GM06990 (cell line): ENCODE measurements around the gene MRC1.
A peak's percentile ranks its signal among the peaks of the same experiment; 100 is the strongest.

Experiments used
- DNase-seq: peaks from one replicate; pipeline ENCODE4 v3.0.0-alpha.2; 2011; ENCODE audit not compliant: insufficient read length; ENCODE audit errors: extremely low read depth
- H3K27me3 ChIP-seq: replicated peaks from 2 replicates; pipeline ENCODE4 v1.6.0; 2011; ENCODE audit warnings: low read length; ENCODE audit not compliant: control insufficient read depth, insufficient read depth
- H3K36me3 ChIP-seq: 2 replicates; pipeline ENCODE4 v1.5.1; 2011; ENCODE audit warnings: low read length; ENCODE audit not compliant: control insufficient read depth, insufficient read depth
- H3K4me3 ChIP-seq: replicated peaks from 2 replicates; pipeline ENCODE4 v1.5.1; 2011; ENCODE audit warnings: low read depth, mild to moderate bottlenecking, control low read depth, low read length
- CTCF ChIP-seq: IDR thresholded peaks from 2 replicates; pipeline ENCODE4 v1.5.1; 2011; ENCODE audit warnings: low read length, control low read depth, mild to moderate bottlenecking, inconsistent platforms; ENCODE audit not compliant: insufficient read depth, poor library complexity, severe bottlenecking

MRC1 gene

GRCh38 chr10:17905491-17905890, 96.3 kb downstream of the MRC1 start:
- DNase-seq = no peak
- Histone ChIP-seq H3K4me3 (no peak overlapping the region), H3K36me3 (no peaks in the 10 kb centered on the region), H3K27me3 (no peaks in the 10 kb centered on the region)
- TF ChIP-seq CTCF = no peak

- DNase-seq = no peak
- Histone ChIP-seq H3K4me3 (no peak overlapping the region), H3K27me3 (no peaks in the 10 kb centered on the region), H3K36me3 (no peaks in the 10 kb centered on the region)
- no peak for TF ChIP-seq CTCF
Observed at GRCh38 chr10:17906002-17906401, 96.9 kb downstream of the MRC1 start.

GRCh38 chr10:17907641-17908040, 98.5 kb downstream of the MRC1 start:
- DNase-seq = no peak
- Histone ChIP-seq H3K4me3 (no peak overlapping the region), H3K27me3 (no peaks in the 10 kb centered on the region), H3K36me3 (no peaks in the 10 kb centered on the region)
- no peak for TF ChIP-seq CTCF

GRCh38 chr10:17910125-17910789, 101.1 kb downstream of the MRC1 start:
- Histone ChIP-seq H3K27me3 (no peaks in the 10 kb centered on the region), H3K4me3 (no peak overlapping the region), H3K36me3 (no peaks in the 10 kb centered on the region)
- peak; percentile 7 for DNase-seq
- TF ChIP-seq CTCF = peak; percentile 54

- no peak for DNase-seq
- Histone ChIP-seq H3K4me3 (no peak overlapping the region), H3K36me3 (no peaks in the 10 kb centered on the region), H3K27me3 (no peaks in the 10 kb centered on the region)
- no peak for TF ChIP-seq CTCF
Observed at GRCh38 chr10:17912754-17913153, 103.6 kb downstream of the MRC1 start.

- no peak for DNase-seq
- H3K27me3 ChIP-seq = no peaks in the 10 kb centered on the region
- H3K36me3 ChIP-seq = no peaks in the 10 kb centered on the region
- no peak overlapping the region for H3K4me3 ChIP-seq
- no peak for TF ChIP-seq CTCF
Observed at GRCh38 chr10:17913604-17914003, 104.5 kb downstream of the MRC1 start.
